ENCODE data around the gene KRT25.
A peak's percentile ranks its signal among the peaks of the same experiment; 100 is the strongest.

The KRT25 gene

DNA sequence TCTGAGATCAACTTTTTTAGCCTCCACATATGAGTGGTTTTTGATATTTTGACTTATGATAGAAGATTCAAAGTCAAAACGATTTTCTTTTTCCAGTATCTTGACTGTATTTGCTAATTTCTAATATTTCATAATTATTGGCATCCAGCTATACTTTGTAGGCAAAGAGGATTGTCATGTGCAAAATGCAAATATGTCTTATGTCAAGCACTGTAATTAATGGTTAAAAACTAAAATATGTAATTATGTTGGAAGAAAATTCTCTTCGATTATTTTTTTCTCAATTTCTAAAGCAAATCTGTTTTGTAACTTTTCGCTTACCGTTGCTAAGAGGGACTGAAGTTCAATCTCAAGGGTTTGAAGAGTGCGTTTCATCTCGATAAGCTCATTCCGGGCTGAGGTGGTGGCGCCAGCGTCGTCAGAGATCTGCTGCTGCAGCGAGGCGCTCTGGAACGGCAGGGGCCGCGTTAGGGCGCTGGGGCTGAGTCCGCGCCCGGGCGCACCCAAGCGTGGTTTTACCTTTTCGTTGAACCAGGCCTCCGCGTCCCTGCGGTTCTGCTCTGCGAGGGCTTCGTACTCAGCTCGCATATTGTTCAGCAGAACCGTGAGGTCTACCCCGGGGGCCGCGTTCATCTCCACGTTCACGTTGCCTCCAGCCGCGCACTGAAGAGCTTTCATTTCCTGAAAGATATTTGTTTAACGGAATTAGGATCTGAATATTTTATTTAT, 24.2 kb upstream of the KRT25 start:
- Histone ChIP-seq H3K79me1 (ENCODE audit: low read length) (no peaks in the 10 kb centered on the region), H2BK5ac (ENCODE audit: low read depth, low read length, poor library complexity) (no peak overlapping the region)
- no CpG with 5 or more reads among the region's 37 CpGs for WGBS (ENCODE audit: extremely low coverage, insufficient coverage, insufficient read length)

DNA sequence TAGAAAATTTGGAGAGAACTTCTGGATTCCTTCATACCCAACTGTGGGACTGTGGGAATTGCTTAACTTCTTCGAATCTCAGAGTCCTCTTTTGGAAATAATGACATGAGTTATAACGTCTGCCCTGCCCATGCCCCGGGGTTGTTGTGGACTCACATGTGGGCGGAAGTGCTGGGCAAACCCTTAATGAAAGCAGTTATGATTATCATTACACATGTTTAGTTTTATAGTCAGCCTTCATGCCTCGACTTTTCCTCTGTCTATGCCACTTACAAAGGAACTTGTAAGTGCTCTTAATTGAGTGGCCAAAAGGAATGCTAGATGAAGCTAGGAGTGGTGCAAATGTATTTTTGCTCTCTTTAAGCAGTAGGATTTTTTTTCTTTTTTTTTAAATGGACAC, 23.3 kb upstream of the KRT25 start:
- Histone ChIP-seq H2AFZ (ENCODE audit: insufficient read depth, low read length, poor library complexity) (no peak overlapping the region), H4K91ac (ENCODE audit: low read depth, low read length) (no peak overlapping the region), H3K79me1 (ENCODE audit: low read length) (no peaks in the 10 kb centered on the region), H3K4me3 (ENCODE audit: low read depth, low read length) (no peak overlapping the region), H2BK120ac (ENCODE audit: insufficient read depth, low read length, poor library complexity) (no peak overlapping the region), H4K12ac (ENCODE audit: low read depth, low read length) (no peak overlapping the region), H4K8ac (ENCODE audit: low read depth, low read length) (no peak overlapping the region), H3K27me3 (ENCODE audit: insufficient read depth, low read length) (no peaks in the 10 kb centered on the region), H2BK12ac (ENCODE audit: low read length) (no peak overlapping the region), H3K9ac (ENCODE audit: low read length) (no peak overlapping the region), H2AK5ac (ENCODE audit: low read length) (no peak overlapping the region), H2BK5ac (ENCODE audit: low read depth, low read length, poor library complexity) (no peak overlapping the region), H3K9me3 (ENCODE audit: insufficient read depth, low read depth, low read length) (no peaks in the 10 kb centered on the region), H3K27ac (ENCODE audit: low read depth, low read length) (no peak overlapping the region), H3K4me1 (ENCODE audit: control insufficient read depth in 1 of 2, insufficient read depth in 2 of 2, low read length in 2 of 2) (no peaks in the 10 kb centered on the region), H3K4ac (ENCODE audit: low read depth, low read length) (no peak overlapping the region), H3K4me2 (ENCODE audit: low read length) (no peak overlapping the region), H3K14ac (ENCODE audit: low read length) (no peak overlapping the region), H3K23ac (ENCODE audit: low read length) (no peak overlapping the region), H3K36me3 (ENCODE audit: control insufficient read depth in 1 of 2, insufficient read depth in 2 of 2, low read length in 2 of 2) (no peaks in the 10 kb centered on the region), H3K79me2 (ENCODE audit: control insufficient read depth, insufficient read depth, low read length, poor library complexity) (no peaks in the 10 kb centered on the region), H3K18ac (ENCODE audit: low read length) (no peak overlapping the region)
- peak; percentile 58 to 78 for DNase-seq
- WGBS (ENCODE audit: extremely low coverage, insufficient coverage, insufficient read length), result no CpG with 5 or more reads among the region's 5 CpGs

More for the DNA sequence above, 24.2 kb upstream of the KRT25 start:
- no peak overlapping the region for H3K18ac ChIP-seq (ENCODE audit: low read length)
- H3K79me2 ChIP-seq (ENCODE audit: control insufficient read depth, insufficient read depth, low read length, poor library complexity), result no peaks in the 10 kb centered on the region
- peak; percentile 51 to 54 for DNase-seq
- no peak overlapping the region for H3K4me2 ChIP-seq (ENCODE audit: low read length)
- no peaks in the 10 kb centered on the region for H3K4me1 ChIP-seq (ENCODE audit: control insufficient read depth in 1 of 2, insufficient read depth in 2 of 2, low read length in 2 of 2)
- H2BK120ac ChIP-seq (ENCODE audit: insufficient read depth, low read length, poor library complexity), result no peak overlapping the region
- H3K9me3 ChIP-seq (ENCODE audit: insufficient read depth, low read depth, low read length), result no peaks in the 10 kb centered on the region
- no peak overlapping the region for H3K4me3 ChIP-seq (ENCODE audit: low read depth, low read length)
- H3K4ac ChIP-seq (ENCODE audit: low read depth, low read length), result no peak overlapping the region
- H2AK5ac ChIP-seq (ENCODE audit: low read length), result no peak overlapping the region
- H3K27me3 ChIP-seq (ENCODE audit: insufficient read depth, low read length), result no peaks in the 10 kb centered on the region
- no peak overlapping the region for H4K91ac ChIP-seq (ENCODE audit: low read depth, low read length)
- no peak overlapping the region for H3K9ac ChIP-seq (ENCODE audit: low read length)
- no peak overlapping the region for H4K8ac ChIP-seq (ENCODE audit: low read depth, low read length)
- H4K12ac ChIP-seq (ENCODE audit: low read depth, low read length), result no peak overlapping the region
- H3K23ac ChIP-seq (ENCODE audit: low read length), result no peak overlapping the region
- no peak overlapping the region for H3K27ac ChIP-seq (ENCODE audit: low read depth, low read length)
- no peaks in the 10 kb centered on the region for H3K36me3 ChIP-seq (ENCODE audit: control insufficient read depth in 1 of 2, insufficient read depth in 2 of 2, low read length in 2 of 2)
- H2BK12ac ChIP-seq (ENCODE audit: low read length), result no peak overlapping the region
- H2AFZ ChIP-seq (ENCODE audit: insufficient read depth, low read length, poor library complexity), result no peak overlapping the region
- H3K14ac ChIP-seq (ENCODE audit: low read length), result no peak overlapping the region

DNA sequence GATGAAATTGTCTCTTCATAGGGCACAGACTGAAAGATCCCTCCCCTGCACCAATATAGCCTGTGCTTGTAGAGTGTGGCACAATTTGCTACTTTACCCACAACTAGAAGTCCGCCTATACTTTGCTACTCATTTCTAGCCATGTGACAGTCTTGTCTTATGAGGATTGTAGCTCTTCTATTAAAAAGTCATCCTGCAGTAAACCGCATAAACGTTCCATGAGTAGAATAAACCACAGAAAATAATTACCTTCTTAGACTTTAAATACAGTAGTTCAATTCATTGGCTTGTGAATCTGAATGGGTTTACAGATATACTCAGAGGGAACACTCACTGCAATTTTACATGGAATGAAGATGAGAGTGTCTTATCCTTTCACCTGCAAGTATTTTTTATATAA, 22.8 kb upstream of the KRT25 start:
- Histone ChIP-seq H2AK5ac (ENCODE audit: low read length) (no peak overlapping the region), H3K4me3 (ENCODE audit: low read depth, low read length) (no peak overlapping the region), H3K14ac (ENCODE audit: low read length) (no peak overlapping the region), H2BK12ac (ENCODE audit: low read length) (no peak overlapping the region), H3K18ac (ENCODE audit: low read length) (no peak overlapping the region), H4K91ac (ENCODE audit: low read depth, low read length) (no peak overlapping the region), H3K36me3 (ENCODE audit: control insufficient read depth in 1 of 2, insufficient read depth in 2 of 2, low read length in 2 of 2) (no peaks in the 10 kb centered on the region), H2AFZ (ENCODE audit: insufficient read depth, low read length, poor library complexity) (no peak overlapping the region), H4K12ac (ENCODE audit: low read depth, low read length) (no peak overlapping the region), H3K4me2 (ENCODE audit: low read length) (no peak overlapping the region), H3K79me2 (ENCODE audit: control insufficient read depth, insufficient read depth, low read length, poor library complexity) (no peaks in the 10 kb centered on the region), H3K4ac (ENCODE audit: low read depth, low read length) (no peak overlapping the region), H3K79me1 (ENCODE audit: low read length) (no peaks in the 10 kb centered on the region), H2BK120ac (ENCODE audit: insufficient read depth, low read length, poor library complexity) (no peak overlapping the region), H3K27ac (ENCODE audit: low read depth, low read length) (no peak overlapping the region), H4K8ac (ENCODE audit: low read depth, low read length) (no peak overlapping the region), H3K9ac (ENCODE audit: low read length) (no peak overlapping the region), H3K9me3 (ENCODE audit: insufficient read depth, low read depth, low read length) (no peaks in the 10 kb centered on the region), H3K23ac (ENCODE audit: low read length) (no peak overlapping the region), H2BK5ac (ENCODE audit: low read depth, low read length, poor library complexity) (no peak overlapping the region), H3K27me3 (ENCODE audit: insufficient read depth, low read length) (no peaks in the 10 kb centered on the region), H3K4me1 (ENCODE audit: control insufficient read depth in 1 of 2, insufficient read depth in 2 of 2, low read length in 2 of 2) (no peaks in the 10 kb centered on the region)
- no CpG with 5 or more reads among the region's 3 CpGs for WGBS (ENCODE audit: extremely low coverage, insufficient coverage, insufficient read length)
- DNase-seq, result no peak

DNA sequence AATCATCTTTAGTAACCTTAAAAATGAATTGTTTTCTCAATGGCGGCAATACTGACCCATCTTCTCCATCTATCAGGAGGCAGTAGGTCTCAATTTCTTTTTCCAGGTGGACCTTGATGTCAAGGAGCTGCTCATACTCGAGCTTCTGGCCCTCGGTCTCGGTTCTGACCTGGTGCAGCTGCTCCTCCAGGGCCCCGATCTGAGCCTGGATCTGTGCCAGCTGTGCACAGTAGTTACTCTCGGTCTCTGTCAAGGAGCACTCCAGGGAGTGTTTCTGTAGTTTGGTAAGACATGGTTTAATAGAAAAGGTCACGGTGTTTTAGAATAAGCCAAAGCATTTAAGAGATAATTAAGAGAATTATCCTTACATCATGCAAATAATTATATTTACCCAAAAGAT, 22.3 kb upstream of the KRT25 start:
- Histone ChIP-seq H3K4me3 (ENCODE audit: low read depth, low read length) (no peak overlapping the region), H4K12ac (ENCODE audit: low read depth, low read length) (no peak overlapping the region), H2BK120ac (ENCODE audit: insufficient read depth, low read length, poor library complexity) (no peak overlapping the region), H3K79me2 (ENCODE audit: control insufficient read depth, insufficient read depth, low read length, poor library complexity) (no peaks in the 10 kb centered on the region), H2BK12ac (ENCODE audit: low read length) (no peak overlapping the region), H3K23ac (ENCODE audit: low read length) (no peak overlapping the region), H2BK5ac (ENCODE audit: low read depth, low read length, poor library complexity) (no peak overlapping the region), H3K79me1 (ENCODE audit: low read length) (no peaks in the 10 kb centered on the region), H3K4me2 (ENCODE audit: low read length) (no peak overlapping the region), H2AK5ac (ENCODE audit: low read length) (no peak overlapping the region), H3K14ac (ENCODE audit: low read length) (no peak overlapping the region), H3K9me3 (ENCODE audit: insufficient read depth, low read depth, low read length) (no peaks in the 10 kb centered on the region), H2AFZ (ENCODE audit: insufficient read depth, low read length, poor library complexity) (no peak overlapping the region), H3K9ac (ENCODE audit: low read length) (no peak overlapping the region), H3K36me3 (ENCODE audit: control insufficient read depth in 1 of 2, insufficient read depth in 2 of 2, low read length in 2 of 2) (no peaks in the 10 kb centered on the region), H4K8ac (ENCODE audit: low read depth, low read length) (no peak overlapping the region), H4K91ac (ENCODE audit: low read depth, low read length) (no peak overlapping the region), H3K4me1 (ENCODE audit: control insufficient read depth in 1 of 2, insufficient read depth in 2 of 2, low read length in 2 of 2) (no peaks in the 10 kb centered on the region), H3K27me3 (ENCODE audit: insufficient read depth, low read length) (no peaks in the 10 kb centered on the region), H3K18ac (ENCODE audit: low read length) (no peak overlapping the region), H3K27ac (ENCODE audit: low read depth, low read length) (no peak overlapping the region), H3K4ac (ENCODE audit: low read depth, low read length) (no peak overlapping the region)
- WGBS (ENCODE audit: extremely low coverage, insufficient coverage, insufficient read length), result no CpG with 5 or more reads among the region's 7 CpGs
- DNase-seq, result no peak
